ENCODE results near the gene COX14.

DNA sequence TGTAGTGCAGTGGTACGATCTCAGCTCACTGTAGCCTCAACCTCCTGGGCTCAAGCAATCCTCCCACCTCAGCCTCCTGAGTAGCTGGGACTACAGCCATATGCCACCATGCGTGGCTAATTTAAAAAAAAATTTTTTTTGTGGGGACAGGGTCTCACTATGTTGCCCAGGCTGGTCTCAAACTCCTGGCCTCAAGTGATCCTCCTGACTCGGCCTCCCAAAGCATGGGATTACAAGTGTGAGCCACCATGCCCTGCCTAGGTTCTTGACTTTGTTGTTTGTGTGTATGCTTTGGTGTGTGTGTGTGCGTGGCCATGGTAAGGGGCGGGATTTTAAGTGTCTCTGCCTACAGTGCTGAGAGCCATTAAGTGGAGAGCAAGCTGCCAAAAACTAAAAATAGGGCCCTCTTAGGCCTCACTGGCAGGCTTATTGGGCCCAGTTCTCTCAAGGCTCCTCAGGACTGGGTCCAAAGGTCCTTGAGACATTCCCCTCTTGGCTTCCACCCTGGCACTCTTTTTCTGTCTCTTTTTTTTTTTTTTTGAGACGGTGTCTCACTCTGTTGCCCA lies 5.1 kb downstream of the COX14 start:
- TF ChIP-seq FOXK2 (IDR thresholded peaks at IDR 0.05) (no peak), FOXA1 (IDR thresholded peaks at IDR 0.05) (no peak), L3MBTL2 (conservative IDR thresholded peaks at IDR 0.05) (no peak), SUZ12 (IDR thresholded peaks at IDR 0.05) (no peak), NFRKB (IDR thresholded peaks at IDR 0.05) (no peak), BHLHE40 (IDR thresholded peaks at IDR 0.05; ENCODE audit: borderline replicate concordance) (no peak), SP1 (IDR thresholded peaks at IDR 0.05) (no peak), ELF4 (IDR thresholded peaks at IDR 0.05) (no peak), PKNOX1 (IDR thresholded peaks at IDR 0.05) (no peak)
